ENCODE data around the gene KRTAP2-2. TPM values are rescaled to one million over a fixed set of nuclear protein-coding genes. Genes with fewer than 3 reads are reported as not detected.
"Not testable (repeated sequence)": the region's sequence is repeated elsewhere in the genome, so short reads cannot be mapped to it uniquely, and the experiment has no call there.

Gene KRTAP2-2, protein sequence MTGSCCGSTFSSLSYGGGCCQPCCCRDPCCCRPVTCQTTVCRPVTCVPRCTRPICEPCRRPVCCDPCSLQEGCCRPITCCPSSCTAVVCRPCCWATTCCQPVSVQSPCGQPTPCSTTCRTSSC
- total RNA-seq: not detected

GRCh38 chr17:41055130-41055529 lies at the start of gene KRTAP2-2:
Gene KRTAP2-2, minus strand, starts transcription at chr17:41055230. Its CDS starts 19 bp downstream, at chr17:41055211.
- not testable (repeated sequence) for DNase-seq (ENCODE audit: low spot score); ATAC-seq

DNA sequence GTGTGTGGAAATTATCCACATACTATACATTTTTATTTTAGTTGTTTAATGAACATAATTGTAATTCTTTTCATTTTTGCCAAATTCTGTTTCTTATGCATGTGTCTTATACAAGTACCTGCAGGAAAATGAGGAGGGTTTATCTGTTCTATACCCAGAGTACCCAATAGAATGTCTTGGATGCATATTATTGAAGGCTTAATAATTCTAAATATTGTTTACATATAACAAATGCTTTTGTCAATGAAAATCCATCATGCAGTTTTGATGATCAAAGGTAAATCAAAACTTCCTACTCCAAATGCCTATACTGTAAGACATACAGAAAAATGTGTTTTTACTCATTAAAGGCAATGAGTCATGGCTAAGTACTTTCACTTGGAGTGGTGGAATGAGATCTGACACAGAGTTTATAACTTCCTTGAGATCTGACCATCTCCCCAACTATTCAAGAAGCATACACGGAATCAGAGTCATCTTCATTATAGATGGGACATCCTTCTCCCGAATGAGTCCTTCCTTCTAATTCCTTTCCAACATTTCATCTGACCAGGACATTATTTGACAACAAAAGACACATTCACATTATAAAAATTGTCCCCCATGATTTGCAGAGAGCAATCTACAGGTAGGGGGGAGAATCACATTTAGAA lies 49.5 kb upstream of the KRTAP2-2 start:
- ATAC-seq; DNase-seq (ENCODE audit: low spot score): not testable (repeated sequence)

DNA sequence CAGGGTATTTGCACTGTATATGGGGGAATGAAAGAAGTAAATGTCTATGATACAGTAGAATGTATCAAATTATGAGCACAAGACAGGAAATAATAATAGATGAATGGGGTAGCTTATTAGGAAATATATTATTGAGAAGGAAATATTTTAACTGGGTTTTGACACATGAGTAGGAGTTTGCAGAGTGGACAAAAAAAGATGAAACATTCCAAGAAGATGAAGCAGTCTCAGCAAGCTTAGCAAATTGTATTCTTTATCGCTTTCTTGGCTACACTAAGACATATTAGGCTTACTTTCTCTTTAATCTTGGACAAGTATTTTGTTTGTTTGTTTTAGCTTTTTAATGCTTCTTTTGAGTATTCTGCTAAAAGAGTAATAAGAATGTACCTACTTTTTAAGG lies 48.9 kb upstream of the KRTAP2-2 start:
- no peak for ATAC-seq
- no peak for DNase-seq (ENCODE audit: low spot score)

DNA sequence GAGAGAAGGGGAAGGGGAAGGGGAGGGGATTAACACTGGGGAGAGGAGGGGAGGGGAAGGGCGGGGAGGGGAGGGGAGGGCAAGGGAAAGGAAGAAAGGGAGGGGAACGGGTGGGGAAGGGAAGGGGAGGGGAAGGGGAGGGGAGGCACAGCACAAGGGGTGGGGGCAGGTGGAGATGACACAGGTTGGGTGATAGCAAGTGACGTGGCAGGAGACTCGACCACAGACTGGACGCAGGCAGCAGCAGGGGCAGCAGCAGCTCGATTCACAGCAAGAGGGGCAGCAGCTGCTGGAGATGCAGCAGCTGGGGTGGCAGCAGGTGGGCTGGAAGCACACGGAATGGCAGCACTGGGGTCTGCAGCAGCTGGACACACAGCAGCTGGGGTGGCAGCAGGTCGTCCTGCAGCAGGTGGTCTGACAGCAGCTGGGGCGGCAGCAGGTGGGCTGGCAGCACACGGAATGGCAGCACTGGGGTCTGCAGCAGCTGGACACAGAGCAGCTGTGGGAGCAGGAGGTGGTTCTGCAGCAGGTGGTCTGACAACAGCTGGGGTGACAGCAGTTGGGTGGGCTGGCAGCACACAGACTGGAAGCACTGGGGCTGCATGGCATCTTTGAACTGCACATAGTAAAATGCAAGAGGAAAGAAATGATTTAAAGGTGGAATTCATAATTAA lies 46.7 kb upstream of the KRTAP2-2 start, which contains the start of gene KRTAP4-16:
Gene KRTAP4-16, minus strand, starts transcription at position 624 of the 674 bp plus-strand sequence. Its CDS starts 0 bp downstream, at position 624.
- no peak for ATAC-seq

GRCh38 chr17:41099682-41100480 lies 44.9 kb upstream of the KRTAP2-2 start:
- DNase-seq (ENCODE audit: low spot score): not testable (repeated sequence)

More for the DNA sequence above, 46.7 kb upstream of the KRTAP2-2 start, which contains the start of gene KRTAP4-16:
- no peak for DNase-seq (ENCODE audit: low spot score)

GRCh38 chr17:41098481-41098880 lies 43.5 kb upstream of the KRTAP2-2 start:
- DNase-seq (ENCODE audit: low spot score): no peak
- ATAC-seq: no peak

More at GRCh38 chr17:41099682-41100480, 44.9 kb upstream of the KRTAP2-2 start:
- not testable (repeated sequence) for ATAC-seq

- DNase-seq (ENCODE audit: low spot score) (no peak), ATAC-seq (no peak)
These were observed 43.0 kb upstream of the KRTAP2-2 start, which contains the start of gene KRTAP4-8 for GRCh38 chr17:41098042-41098441. Gene KRTAP4-8, minus strand, starts transcription at chr17:41098142. Its CDS starts 58 bp downstream, at chr17:41098084.

- ATAC-seq (no peak), DNase-seq (ENCODE audit: low spot score) (no peak)
These were observed 41.0 kb upstream of the KRTAP2-2 start for GRCh38 chr17:41096055-41096454.

DNA sequence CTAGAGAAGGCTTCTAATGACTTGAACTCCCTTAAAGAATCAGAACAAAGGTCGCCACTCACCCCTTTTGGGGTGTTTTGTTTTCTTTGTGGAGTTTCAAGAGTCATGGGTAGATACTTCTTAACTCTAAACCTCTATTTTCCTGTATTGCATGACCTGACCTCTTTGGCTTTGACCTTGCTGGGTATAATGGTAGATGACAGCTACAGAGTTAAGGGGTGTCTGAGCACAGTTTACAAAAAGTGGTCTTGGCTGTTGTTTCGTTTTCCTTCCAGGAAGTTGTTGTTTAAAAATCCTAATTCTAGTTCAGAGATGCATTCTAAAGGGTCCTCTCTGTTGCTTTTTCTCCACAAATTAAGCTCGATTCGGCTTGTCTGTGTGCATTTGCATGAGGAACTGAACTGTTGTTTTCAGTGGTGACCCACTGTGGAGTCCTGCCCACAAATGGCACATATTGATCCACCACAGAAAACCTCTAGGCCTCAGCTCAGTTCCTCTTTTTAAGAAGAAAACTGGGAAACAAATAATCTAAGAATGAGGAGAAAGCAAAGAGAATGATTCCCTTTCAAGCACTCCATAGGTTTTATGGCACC lies 33.8 kb upstream of the KRTAP2-2 start:
- not testable (repeated sequence) for DNase-seq (ENCODE audit: low spot score)

GRCh38 chr17:41084100-41084856 lies 29.2 kb upstream of the KRTAP2-2 start, which contains the start of gene KRTAP4-7:
Gene KRTAP4-7, plus strand, starts transcription at chr17:41084150. Its CDS starts 57 bp downstream, at chr17:41084207.
- ATAC-seq; DNase-seq (ENCODE audit: low spot score): not testable (repeated sequence)

More for the DNA sequence above, 33.8 kb upstream of the KRTAP2-2 start:
- ATAC-seq: not testable (repeated sequence)

DNA sequence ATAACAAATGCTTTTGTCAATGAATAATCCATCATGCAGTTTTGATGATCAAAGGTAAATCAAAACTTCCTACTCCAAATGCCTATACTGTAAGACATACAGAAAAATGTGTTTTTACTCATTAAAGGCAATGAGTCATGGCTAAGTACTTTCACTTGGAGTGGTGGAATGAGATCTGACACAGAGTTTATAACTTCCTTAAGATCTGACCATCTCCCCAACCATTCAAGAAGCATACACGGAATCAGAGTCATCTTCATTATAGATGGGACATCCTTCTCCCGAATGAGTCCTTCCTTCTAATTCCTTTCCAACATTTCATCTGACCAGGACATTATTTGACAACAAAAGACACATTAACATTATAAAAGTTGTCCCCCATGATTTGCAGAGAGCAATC lies 28.4 kb upstream of the KRTAP2-2 start:
- not testable (repeated sequence) for ATAC-seq; DNase-seq (ENCODE audit: low spot score)

DNA sequence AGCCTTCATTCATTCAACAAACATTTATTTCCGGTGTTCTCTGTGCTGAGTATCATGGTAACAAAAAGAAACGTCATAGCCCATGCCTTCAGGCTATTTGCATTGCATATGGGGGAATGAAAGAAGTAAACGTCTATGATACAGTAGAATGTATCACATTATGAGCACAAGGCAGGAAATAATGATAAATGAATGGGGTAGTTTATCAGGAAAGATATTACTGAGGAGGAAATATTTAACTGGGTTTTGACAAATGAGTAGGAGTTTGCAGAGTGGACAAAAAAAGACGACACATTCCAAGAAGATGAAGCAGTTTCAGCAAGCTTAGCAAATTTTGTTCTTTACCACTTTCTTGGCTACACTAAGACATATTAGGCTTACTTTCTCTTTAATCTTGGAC lies 27.6 kb upstream of the KRTAP2-2 start:
- DNase-seq (ENCODE audit: low spot score) (no peak), ATAC-seq (no peak)

DNA sequence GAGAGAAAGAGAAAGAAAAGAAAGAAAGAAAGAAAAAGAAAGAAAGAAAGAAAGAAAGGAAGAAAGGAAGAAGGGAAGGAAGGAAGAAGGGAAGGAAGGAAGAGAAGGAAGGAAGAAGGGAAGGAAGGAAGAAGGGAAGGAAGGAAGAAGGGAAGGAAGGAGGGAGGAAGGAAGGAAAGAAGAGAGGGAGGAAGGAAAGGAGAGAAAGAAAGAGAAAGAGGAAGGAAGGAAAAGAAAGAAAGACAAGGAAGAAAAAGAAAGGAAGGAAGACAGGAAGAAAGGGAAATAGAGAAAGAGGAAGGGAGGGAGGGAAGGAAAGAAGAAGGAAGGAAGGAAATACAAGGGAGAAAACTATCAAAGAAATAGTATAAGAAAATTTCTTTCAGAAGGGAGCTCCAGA lies 21.8 kb upstream of the KRTAP2-2 start:
- ATAC-seq (no peak), DNase-seq (ENCODE audit: low spot score) (no peak)

DNA sequence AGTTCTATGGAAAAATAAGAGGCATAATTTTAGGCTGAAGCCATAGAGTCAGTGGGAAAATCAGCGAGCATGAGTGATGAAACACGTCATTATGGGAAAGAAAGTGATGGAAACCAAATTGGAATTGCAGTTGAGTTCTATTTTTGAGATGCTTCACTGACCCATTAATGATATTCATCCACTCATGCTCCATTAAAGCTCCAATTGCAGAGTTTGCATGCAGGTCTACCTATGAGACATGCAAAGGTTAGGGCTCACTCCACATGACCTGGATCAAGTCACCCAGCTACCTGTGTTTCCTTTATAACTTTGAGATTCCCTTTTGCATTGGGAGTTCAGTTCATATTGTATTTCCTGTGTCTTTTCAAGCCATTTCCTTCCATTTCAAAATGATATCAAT lies 18.6 kb upstream of the KRTAP2-2 start:
- DNase-seq (ENCODE audit: low spot score) (no peak), ATAC-seq (no peak)

- DNase-seq (ENCODE audit: low spot score) (no peak), ATAC-seq (no peak)
These were observed 16.8 kb upstream of the KRTAP2-2 start for GRCh38 chr17:41071606-41072360.

DNA sequence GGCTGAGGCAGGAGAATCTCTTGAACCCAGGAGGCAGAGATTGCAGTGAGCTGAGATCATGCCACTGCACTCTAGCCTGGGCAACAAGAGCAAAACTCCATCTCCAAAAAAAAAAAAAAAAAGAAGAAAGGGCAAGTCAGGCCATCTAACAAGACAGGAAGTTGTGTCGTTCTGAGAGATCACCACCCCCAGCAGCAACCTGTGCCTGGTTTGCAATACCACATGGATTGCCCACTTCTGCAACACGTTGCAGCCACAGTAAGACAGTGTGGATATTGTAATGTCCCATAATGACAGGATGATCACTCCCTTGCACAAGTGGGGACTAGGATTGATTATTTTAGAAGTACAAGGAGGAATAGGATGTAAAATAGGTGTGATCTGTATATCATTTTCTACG lies 14.0 kb upstream of the KRTAP2-2 start:
- ATAC-seq (no peak), DNase-seq (ENCODE audit: low spot score) (no peak)

- DNase-seq (ENCODE audit: low spot score) (no peak), ATAC-seq (no peak)
These were observed 12.3 kb upstream of the KRTAP2-2 start for GRCh38 chr17:41067281-41067680.

- ATAC-seq: no peak
These were observed 11.0 kb upstream of the KRTAP2-2 start, which contains the start of gene KRTAP2-4 for GRCh38 chr17:41065829-41066624. Gene KRTAP2-4, minus strand, starts transcription at chr17:41065879. Its CDS starts 34 bp downstream, at chr17:41065845.

More at GRCh38 chr17:41065829-41066624, 11.0 kb upstream of the KRTAP2-2 start, which contains the start of gene KRTAP2-4:
- no peak for DNase-seq (ENCODE audit: low spot score)
